MM.1S (cell line): ENCODE measurements around the gene EFNA2.

Source experiments
- DNase-seq: peaks from one replicate; pipeline ENCODE4 v3.0.0-alpha.2; 2015
- H2AFZ ChIP-seq: fragments of 300-600 bp; sonication (generic); 2 replicates; pipeline ENCODE4 v1.6.0; 2016; ENCODE audit warnings: antibody characterized with exemption, low read length
- H3F3A ChIP-seq: fragments of 300-600 bp; sonication (generic); 2 replicates; pipeline ENCODE4 v1.6.1; 2016; ENCODE audit warnings: mild to moderate bottlenecking, antibody characterized with exemption, low read length, moderate library complexity, mixed read lengths; ENCODE audit not compliant: insufficient read depth
- H3K27ac ChIP-seq: fragments of 300-600 bp; sonication (generic); 2 replicates; pipeline ENCODE4 v1.5.1; 2016; ENCODE audit warnings: mild to moderate bottlenecking, low read length
- H3K27me3 ChIP-seq: fragments of 300-600 bp; sonication (generic); replicated peaks from 2 replicates; pipeline ENCODE4 v1.6.0; 2016; ENCODE audit warnings: low read length; ENCODE audit not compliant: insufficient read depth
- H3K36me3 ChIP-seq: fragments of 300-600 bp; sonication (generic); replicated peaks from 2 replicates; pipeline ENCODE4 v1.6.1; 2016; ENCODE audit warnings: mild to moderate bottlenecking, low read length, mixed read lengths; ENCODE audit not compliant: insufficient read depth
- H3K4me1 ChIP-seq: fragments of 300-600 bp; sonication (generic); 2 replicates; pipeline ENCODE4 v1.6.1; 2016; ENCODE audit warnings: low read length, mixed read lengths
- H3K4me2 ChIP-seq: fragments of 300-600 bp; sonication (generic); 2 replicates; pipeline ENCODE4 v1.6.0; 2016; ENCODE audit warnings: low read depth, low read length
- H3K4me3 ChIP-seq: fragments of 300-600 bp; sonication (generic); 2 replicates; pipeline ENCODE4 v1.5.1; 2016; ENCODE audit warnings: low read length, mixed read lengths
- H3K79me2 ChIP-seq: fragments of 300-600 bp; sonication (generic); 2 replicates; pipeline ENCODE4 v1.6.1; 2016; ENCODE audit warnings: mixed run types, low read length, mixed read lengths
- H3K9ac ChIP-seq: fragments of 300-600 bp; sonication (generic); 2 replicates; pipeline ENCODE4 v1.6.1; 2016; ENCODE audit warnings: low read length, mixed read lengths
- H3K9me2 ChIP-seq: fragments of 300-600 bp; sonication (generic); replicated peaks from 2 replicates; pipeline ENCODE4 v1.6.1; 2016; ENCODE audit warnings: mild to moderate bottlenecking, low read length, mixed read lengths; ENCODE audit not compliant: insufficient read depth
- H3K9me3 ChIP-seq: fragments of 300-600 bp; sonication (generic); replicated peaks from 2 replicates; pipeline ENCODE4 v1.6.1; 2016; ENCODE audit warnings: mild to moderate bottlenecking, low read length, mixed read lengths; ENCODE audit not compliant: insufficient read depth
- H4K20me1 ChIP-seq: fragments of 300-600 bp; sonication (generic); 2 replicates; pipeline ENCODE4 v1.6.1; 2016; ENCODE audit warnings: mild to moderate bottlenecking, low read length, moderate library complexity, mixed read lengths; ENCODE audit not compliant: insufficient read depth
- EZH2 ChIP-seq: fragments of 300-600 bp; sonication (generic); optimal IDR thresholded peaks from 2 replicates; pipeline ENCODE3; 2017; ENCODE audit warnings: low read depth, mild to moderate bottlenecking, antibody characterized with exemption, low read length, mixed read lengths
- EZH2phosphoT487 ChIP-seq: fragments of 300-600 bp; sonication (generic); IDR thresholded peaks from 2 replicates; pipeline ENCODE4 v1.6.1; 2018; ENCODE audit warnings: antibody characterized with exemption, low read length
- TF ChIP-seq, protein P1 (sequence below): fragments of 300-600 bp; sonication (generic); IDR thresholded peaks from 2 replicates; pipeline ENCODE4 v1.5.1; 2016; ENCODE audit warnings: antibody characterized with exemption, low read length, mixed read lengths

EFNA2 gene

DNA sequence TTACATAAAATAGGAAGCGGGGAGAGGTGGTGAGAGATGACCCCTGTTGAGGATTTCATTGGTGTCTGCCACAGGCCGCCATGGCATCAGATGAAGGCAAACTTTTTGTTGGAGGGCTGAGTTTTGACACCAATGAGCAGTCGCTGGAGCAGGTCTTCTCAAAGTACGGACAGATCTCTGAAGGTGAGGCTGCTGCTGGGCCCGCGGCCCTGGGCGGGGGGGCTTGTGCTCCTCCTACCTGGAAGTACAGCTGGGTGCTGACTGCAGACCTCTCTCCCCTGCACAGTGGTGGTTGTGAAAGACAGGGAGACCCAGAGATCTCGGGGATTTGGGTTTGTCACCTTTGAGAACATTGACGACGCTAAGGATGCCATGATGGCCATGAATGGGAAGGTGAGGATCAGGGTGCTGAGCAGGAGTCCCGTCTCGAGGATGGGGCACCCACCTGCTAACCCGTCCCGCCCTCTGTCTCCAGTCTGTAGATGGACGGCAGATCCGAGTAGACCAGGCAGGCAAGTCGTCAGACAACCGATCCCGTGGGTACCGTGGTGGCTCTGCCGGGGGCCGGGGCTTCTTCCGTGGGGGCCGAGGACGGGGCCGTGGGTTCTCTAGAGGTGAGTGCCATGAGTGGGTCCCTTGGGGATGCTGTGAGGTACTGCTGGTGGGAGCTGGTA lies 14.7 kb upstream of the EFNA2 start:
- Histone ChIP-seq H3F3A (peaks cover 54% of the 10 kb centered on the region), H2AFZ (no peak overlapping the region), H4K20me1 (no peaks in the 10 kb centered on the region), H3K79me2 (peaks cover 57% of the 10 kb centered on the region), H3K9me3 (no peaks in the 10 kb centered on the region), H3K36me3 (peaks cover 37% of the 10 kb centered on the region), H3K4me3 (no peak overlapping the region), H3K27me3 (0 out of 2 replicates have a peak, but pooled peaks cover 4% of the 10 kb centered on the region), H3K9me2 (no peaks in the 10 kb centered on the region), H3K9ac (no peak overlapping the region), H3K27ac (no peak overlapping the region), H3K4me2 (peak overlapping the region; percentile 88; the same call in 1 of the 2 replicates), H3K4me1 (peaks cover 41% of the 10 kb centered on the region)
- TF ChIP-seq EZH2 (no peak), EZH2phosphoT487 (no peak)
- TF ChIP-seq, protein P1, sequence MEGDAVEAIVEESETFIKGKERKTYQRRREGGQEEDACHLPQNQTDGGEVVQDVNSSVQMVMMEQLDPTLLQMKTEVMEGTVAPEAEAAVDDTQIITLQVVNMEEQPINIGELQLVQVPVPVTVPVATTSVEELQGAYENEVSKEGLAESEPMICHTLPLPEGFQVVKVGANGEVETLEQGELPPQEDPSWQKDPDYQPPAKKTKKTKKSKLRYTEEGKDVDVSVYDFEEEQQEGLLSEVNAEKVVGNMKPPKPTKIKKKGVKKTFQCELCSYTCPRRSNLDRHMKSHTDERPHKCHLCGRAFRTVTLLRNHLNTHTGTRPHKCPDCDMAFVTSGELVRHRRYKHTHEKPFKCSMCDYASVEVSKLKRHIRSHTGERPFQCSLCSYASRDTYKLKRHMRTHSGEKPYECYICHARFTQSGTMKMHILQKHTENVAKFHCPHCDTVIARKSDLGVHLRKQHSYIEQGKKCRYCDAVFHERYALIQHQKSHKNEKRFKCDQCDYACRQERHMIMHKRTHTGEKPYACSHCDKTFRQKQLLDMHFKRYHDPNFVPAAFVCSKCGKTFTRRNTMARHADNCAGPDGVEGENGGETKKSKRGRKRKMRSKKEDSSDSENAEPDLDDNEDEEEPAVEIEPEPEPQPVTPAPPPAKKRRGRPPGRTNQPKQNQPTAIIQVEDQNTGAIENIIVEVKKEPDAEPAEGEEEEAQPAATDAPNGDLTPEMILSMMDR = no peak
- no peak for DNase-seq

DNA sequence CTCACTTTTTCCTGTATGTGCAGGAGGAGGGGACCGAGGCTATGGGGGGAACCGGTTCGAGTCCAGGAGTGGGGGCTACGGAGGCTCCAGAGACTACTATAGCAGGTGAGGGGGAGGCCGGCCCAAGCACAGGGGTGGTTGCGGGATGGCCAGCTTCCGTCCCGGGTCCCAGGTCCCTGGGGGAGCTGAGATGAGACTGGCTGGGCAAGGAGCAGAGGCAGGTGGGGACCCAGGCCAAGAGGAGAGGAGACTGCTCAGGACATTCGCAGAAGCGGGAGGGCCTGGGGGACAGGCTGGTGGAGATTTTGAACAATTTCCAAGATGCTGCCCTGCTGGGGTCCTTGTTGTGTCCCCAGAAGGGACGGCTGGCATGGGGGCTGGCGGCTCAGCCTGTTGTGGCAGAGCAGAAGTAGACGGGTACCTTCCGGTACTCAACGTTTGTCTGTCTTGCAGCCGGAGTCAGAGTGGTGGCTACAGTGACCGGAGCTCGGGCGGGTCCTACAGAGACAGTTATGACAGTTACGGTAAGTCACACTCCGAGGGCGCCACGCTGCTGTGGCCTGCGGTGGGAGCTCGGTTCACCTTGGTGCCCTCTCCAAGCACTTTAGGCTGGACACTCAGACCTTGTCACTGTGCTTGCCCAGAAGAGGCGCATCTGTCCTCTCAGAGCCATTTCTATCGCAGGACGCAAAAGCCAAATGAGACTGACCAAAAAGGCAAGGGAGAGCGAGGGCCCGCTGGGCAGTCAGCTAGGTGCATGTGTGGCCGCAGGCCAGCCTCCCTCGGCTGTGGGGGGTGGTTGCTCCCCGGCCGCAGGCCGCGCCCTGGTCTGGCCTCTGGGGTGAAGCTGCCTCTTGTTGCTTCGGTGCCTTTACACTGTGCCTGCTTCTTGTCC lies 13.9 kb upstream of the EFNA2 start:
- H3K79me2 ChIP-seq = peaks cover 64% of the 10 kb centered on the region
- H3K27me3 ChIP-seq = 0 out of 2 replicates have a peak, but pooled peaks cover 4% of the 10 kb centered on the region
- TF ChIP-seq EZH2phosphoT487 (no peak), EZH2 (no peak)
- TF ChIP-seq, protein P1 = no peak
- peaks cover 59% of the 10 kb centered on the region for H3F3A ChIP-seq
- no peaks in the 10 kb centered on the region for H3K9me2 ChIP-seq
- H3K4me1 ChIP-seq = peaks cover 41% of the 10 kb centered on the region
- H3K4me3 ChIP-seq = no peak overlapping the region
- H2AFZ ChIP-seq = no peak overlapping the region
- H4K20me1 ChIP-seq = no peaks in the 10 kb centered on the region
- no peak overlapping the region for H3K27ac ChIP-seq
- no peak for DNase-seq
- no peak overlapping the region for H3K9ac ChIP-seq
- no peak overlapping the region for H3K4me2 ChIP-seq
- H3K9me3 ChIP-seq = no peaks in the 10 kb centered on the region
- peaks cover 37% of the 10 kb centered on the region for H3K36me3 ChIP-seq

DNA sequence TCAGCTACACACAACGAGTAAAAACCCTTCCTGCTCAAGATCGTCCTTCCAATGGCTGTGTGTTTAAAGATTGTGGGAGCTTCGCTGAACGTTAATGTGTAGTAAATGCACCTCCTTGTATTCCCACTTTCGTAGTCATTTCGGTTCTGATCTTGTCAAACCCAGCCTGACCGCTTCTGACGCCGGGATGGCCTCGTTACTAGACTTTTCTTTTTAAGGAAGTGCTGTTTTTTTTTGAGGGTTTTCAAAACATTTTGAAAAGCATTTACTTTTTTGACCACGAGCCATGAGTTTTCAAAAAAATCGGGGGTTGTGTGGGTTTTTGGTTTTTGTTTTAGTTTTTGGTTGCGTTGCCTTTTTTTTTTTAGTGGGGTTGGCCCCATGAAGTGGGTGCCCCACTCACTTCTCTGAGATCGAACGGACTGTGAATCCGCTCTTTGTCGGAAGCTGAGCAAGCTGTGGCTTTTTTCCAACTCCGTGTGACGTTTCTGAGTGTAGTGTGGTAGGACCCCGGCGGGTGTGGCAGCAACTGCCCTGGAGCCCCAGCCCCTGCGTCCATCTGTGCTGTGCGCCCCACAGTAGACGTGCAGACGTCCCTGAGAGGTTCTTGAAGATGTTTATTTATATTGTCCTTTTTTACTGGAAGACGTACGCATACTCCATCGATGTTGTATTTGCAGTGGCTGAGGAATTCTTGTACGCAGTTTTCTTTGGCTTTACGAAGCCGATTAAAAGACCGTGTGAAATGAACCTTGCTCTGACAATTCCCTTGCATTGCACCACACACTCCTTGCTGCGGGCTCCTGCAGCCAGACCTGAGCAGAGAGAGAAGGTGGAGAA lies 13.0 kb upstream of the EFNA2 start:
- Histone ChIP-seq H2AFZ (no peak overlapping the region), H3K4me1 (peaks cover 38% of the 10 kb centered on the region), H3K9ac (no peak overlapping the region), H4K20me1 (no peaks in the 10 kb centered on the region), H3K9me3 (no peaks in the 10 kb centered on the region), H3F3A (peaks cover 58% of the 10 kb centered on the region), H3K9me2 (no peaks in the 10 kb centered on the region), H3K79me2 (peaks cover 73% of the 10 kb centered on the region), H3K4me3 (no peak overlapping the region), H3K27ac (no peak overlapping the region), H3K4me2 (no peak overlapping the region), H3K36me3 (peaks cover 37% of the 10 kb centered on the region), H3K27me3 (0 out of 2 replicates have a peak, but pooled peaks cover 2% of the 10 kb centered on the region)
- TF ChIP-seq EZH2 = no peak
- DNase-seq = no peak
